ENCODE data around the gene CTNNA3. TPM values are rescaled to one million over a fixed set of nuclear protein-coding genes. Genes with fewer than 3 reads are reported as not detected.

The CTNNA3 gene
- total and polyA plus RNA-seq, 2 donors from 2014 or later = 0.45 to 0.72 TPM

- Histone ChIP-seq H3K4me3 (ENCODE audit: low read length in 3 of 3) (no peak overlapping the region), H3K27ac (ENCODE audit: low read depth in 2 of 2, low read length in 2 of 2) (no peak overlapping the region), H3K27me3 (ENCODE audit: control insufficient read depth, insufficient read depth, low read length) (no peaks in the 10 kb centered on the region), H3K4me1 (ENCODE audit: control insufficient read depth in 2 of 3, insufficient read depth in 2 of 3, low read depth in 1 of 3, low read length in 3 of 3) (no peaks in the 10 kb centered on the region), H3K9ac (ENCODE audit: low read length in 3 of 3) (no peak overlapping the region), H3K36me3 (ENCODE audit: control insufficient read depth in 2 of 3, insufficient read depth in 3 of 3, low read length in 3 of 3) (no peaks in the 10 kb centered on the region), H3K9me3 (ENCODE audit: control insufficient read depth in 2 of 3, insufficient read depth in 1 of 3, low read length in 3 of 3) (no peaks in the 10 kb centered on the region)
- DNase-seq (no peak), FAIRE-seq (no peak)
- intact Hi-C loops (cut with DNase I) = no loop called here
- TF ChIP-seq CTCF (IDR thresholded peaks at IDR 0.05; ENCODE audit: borderline replicate concordance, extremely low read depth, insufficient read depth) = no peak
These were observed 646.0 kb downstream of the CTNNA3 start for GRCh38 chr10:67049988-67050387.

- no peak for TF ChIP-seq CTCF (IDR thresholded peaks at IDR 0.05; ENCODE audit: borderline replicate concordance, extremely low read depth, insufficient read depth)
- no peak for FAIRE-seq
- H3K36me3 ChIP-seq (ENCODE audit: control insufficient read depth in 2 of 3, insufficient read depth in 3 of 3, low read length in 3 of 3) = no peaks in the 10 kb centered on the region
- DNase-seq = no peak
- H3K9me3 ChIP-seq (ENCODE audit: control insufficient read depth in 2 of 3, insufficient read depth in 1 of 3, low read length in 3 of 3) = no peaks in the 10 kb centered on the region
- H3K4me3 ChIP-seq (ENCODE audit: low read length in 3 of 3) = no peak overlapping the region
- H3K9ac ChIP-seq (ENCODE audit: low read length in 3 of 3) = no peak overlapping the region
- no peaks in the 10 kb centered on the region for H3K27me3 ChIP-seq (ENCODE audit: control insufficient read depth, insufficient read depth, low read length)
- H3K4me1 ChIP-seq (ENCODE audit: control insufficient read depth in 2 of 3, insufficient read depth in 2 of 3, low read depth in 1 of 3, low read length in 3 of 3) = no peaks in the 10 kb centered on the region
- intact Hi-C loops (cut with DNase I) = no loop called here
- H3K27ac ChIP-seq (ENCODE audit: low read depth in 2 of 2, low read length in 2 of 2) = no peak overlapping the region
These were observed 649.5 kb downstream of the CTNNA3 start for GRCh38 chr10:67046507-67046906.

GRCh38 chr10:67045404-67045803, 650.6 kb downstream of the CTNNA3 start:
- H3K27ac ChIP-seq (ENCODE audit: low read depth in 2 of 2, low read length in 2 of 2) = no peak overlapping the region
- TF ChIP-seq CTCF (IDR thresholded peaks at IDR 0.05; ENCODE audit: borderline replicate concordance, extremely low read depth, insufficient read depth) = no peak
- no peak overlapping the region for H3K4me3 ChIP-seq (ENCODE audit: low read length in 3 of 3)
- no peak overlapping the region for H3K9ac ChIP-seq (ENCODE audit: low read length in 3 of 3)
- no peaks in the 10 kb centered on the region for H3K27me3 ChIP-seq (ENCODE audit: control insufficient read depth, insufficient read depth, low read length)
- no peaks in the 10 kb centered on the region for H3K4me1 ChIP-seq (ENCODE audit: control insufficient read depth in 2 of 3, insufficient read depth in 2 of 3, low read depth in 1 of 3, low read length in 3 of 3)
- intact Hi-C loops (cut with DNase I) = no loop called here
- H3K9me3 ChIP-seq (ENCODE audit: control insufficient read depth in 2 of 3, insufficient read depth in 1 of 3, low read length in 3 of 3) = no peaks in the 10 kb centered on the region
- FAIRE-seq (no peak), DNase-seq (peak in 1 of 5 donors; percentile 42)
- no peaks in the 10 kb centered on the region for H3K36me3 ChIP-seq (ENCODE audit: control insufficient read depth in 2 of 3, insufficient read depth in 3 of 3, low read length in 3 of 3)

- Histone ChIP-seq H3K27me3 (ENCODE audit: control insufficient read depth, insufficient read depth, low read length) (no peaks in the 10 kb centered on the region), H3K27ac (ENCODE audit: low read depth in 2 of 2, low read length in 2 of 2) (no peak overlapping the region), H3K9me3 (ENCODE audit: control insufficient read depth in 2 of 3, insufficient read depth in 1 of 3, low read length in 3 of 3) (no peaks in the 10 kb centered on the region), H3K4me3 (ENCODE audit: low read length in 3 of 3) (no peak overlapping the region), H3K4me1 (ENCODE audit: control insufficient read depth in 2 of 3, insufficient read depth in 2 of 3, low read depth in 1 of 3, low read length in 3 of 3) (no peaks in the 10 kb centered on the region), H3K9ac (ENCODE audit: low read length in 3 of 3) (no peak overlapping the region), H3K36me3 (ENCODE audit: control insufficient read depth in 2 of 3, insufficient read depth in 3 of 3, low read length in 3 of 3) (no peaks in the 10 kb centered on the region)
- no peak for FAIRE-seq
- TF ChIP-seq CTCF (IDR thresholded peaks at IDR 0.05; ENCODE audit: borderline replicate concordance, extremely low read depth, insufficient read depth) = no peak
- no peak for DNase-seq
- intact Hi-C loops (cut with DNase I) = no loop called here
These were observed 653.0 kb downstream of the CTNNA3 start for GRCh38 chr10:67043041-67043440.

Data from kidney (tissue), 14 donors.